Measurements from ENCODE around the gene GABARAPL2.

Gene GABARAPL2

DNA sequence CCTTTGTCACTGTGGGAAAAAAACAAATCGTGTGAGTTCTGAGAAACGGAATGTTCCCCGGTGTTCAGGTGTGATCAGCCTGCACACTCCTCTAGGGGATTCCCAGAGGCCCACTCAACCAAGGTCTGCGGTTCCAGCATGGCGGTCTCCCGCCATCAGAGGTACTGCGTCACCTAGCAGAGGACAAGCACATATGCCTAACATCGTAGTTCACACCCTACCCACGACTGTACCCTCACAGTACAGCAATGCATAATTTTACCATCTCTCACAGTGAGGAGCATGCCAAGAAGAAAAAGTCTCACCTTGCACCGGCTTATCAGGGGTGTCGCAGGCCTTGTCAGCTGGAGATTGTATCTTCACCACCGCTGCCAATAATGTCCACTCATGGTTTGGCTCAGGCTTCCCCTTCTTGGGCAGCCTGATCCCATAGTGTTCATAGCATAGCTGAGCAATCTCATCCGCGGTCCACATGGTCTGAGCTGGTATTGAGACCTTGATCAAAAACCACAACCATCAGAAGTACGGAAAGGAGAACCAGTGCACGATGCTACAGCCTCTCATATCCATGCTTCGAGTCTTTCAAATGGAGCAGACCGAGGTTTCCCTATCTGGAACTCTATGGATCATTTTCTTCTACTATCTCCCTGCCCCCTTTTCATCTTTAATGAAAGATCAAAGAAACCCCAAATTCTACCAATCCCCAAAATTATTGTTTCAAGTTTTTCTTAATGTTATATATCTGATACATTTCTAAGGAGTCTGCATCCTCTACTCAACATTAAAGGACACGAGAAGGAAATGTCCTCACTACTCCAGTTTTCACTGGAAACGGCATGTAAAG is 54.4 kb downstream of the GABARAPL2 start:
- Histone ChIP-seq H3K36me3 (ENCODE audit: insufficient read depth, low read length) (peaks cover 19% of the 10 kb centered on the region), H3K9me3 (ENCODE audit: control insufficient read depth, insufficient read depth, low read length) (no peaks in the 10 kb centered on the region), H3K4me1 (ENCODE audit: insufficient read depth, low read length) (no peaks in the 10 kb centered on the region), H3K9ac (ENCODE audit: low read depth, low read length) (no peak overlapping the region)

DNA sequence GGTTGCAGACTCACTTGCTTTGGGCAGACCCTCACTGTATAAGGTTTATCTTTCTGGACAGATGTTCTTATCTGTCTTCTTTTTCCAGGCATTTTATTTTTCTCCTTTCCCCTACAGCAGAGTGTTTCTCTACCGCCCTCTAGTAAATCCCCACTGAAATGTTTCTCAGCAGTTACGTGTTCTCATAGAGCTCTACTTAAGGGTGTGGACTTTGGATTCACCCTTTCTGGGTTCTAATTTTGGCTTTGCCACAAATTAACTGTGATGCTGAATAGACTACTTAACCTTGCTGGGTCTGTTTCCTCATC is 54.9 kb downstream of the GABARAPL2 start:
- Histone ChIP-seq H3K36me3 (ENCODE audit: insufficient read depth, low read length) (peaks cover 20% of the 10 kb centered on the region), H3K4me1 (ENCODE audit: insufficient read depth, low read length) (no peaks in the 10 kb centered on the region), H3K9me3 (ENCODE audit: control insufficient read depth, insufficient read depth, low read length) (no peaks in the 10 kb centered on the region), H3K9ac (ENCODE audit: low read depth, low read length) (no peak overlapping the region)

DNA sequence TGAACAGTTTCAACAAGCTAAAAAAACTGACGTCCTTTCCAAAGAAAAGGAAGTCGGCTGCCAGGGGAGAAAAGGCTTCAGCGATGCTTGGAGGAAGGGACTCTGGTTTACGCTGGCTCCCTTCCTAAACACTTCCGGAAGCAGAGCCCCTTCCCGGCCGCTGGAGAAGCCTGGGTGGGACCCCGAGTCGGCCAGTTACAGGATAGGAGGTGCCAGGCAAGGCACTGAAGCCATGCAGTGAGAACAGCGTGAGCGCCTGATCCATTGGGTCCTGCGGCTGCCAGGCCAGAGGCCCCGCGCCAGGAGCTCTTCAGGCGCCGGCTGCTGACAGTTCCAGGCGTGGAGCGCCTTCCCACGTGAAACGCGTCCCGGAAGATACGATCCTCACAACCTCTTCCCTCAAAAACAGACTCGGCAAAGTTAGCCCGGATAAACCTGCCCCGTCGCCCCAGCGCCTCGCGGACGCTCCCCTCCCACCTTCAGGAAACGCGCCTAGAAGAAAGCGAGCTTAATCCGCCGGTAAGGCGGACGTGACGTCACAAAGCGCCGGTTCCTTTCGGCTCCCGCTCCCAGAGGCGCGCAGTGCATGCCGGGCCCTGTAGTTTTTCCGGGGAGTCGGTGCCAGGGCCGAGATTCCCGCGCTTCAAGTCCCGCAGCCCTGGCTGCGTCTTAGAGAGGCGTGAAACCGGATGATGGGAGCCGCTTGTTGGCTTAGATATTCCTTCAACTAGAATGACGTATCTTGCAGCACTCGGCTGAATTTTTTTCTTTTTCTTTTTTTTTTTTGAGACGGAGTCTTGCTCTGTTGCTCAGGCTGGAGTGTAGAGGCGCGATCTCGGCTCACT is 56.8 kb downstream of the GABARAPL2 start, which contains the start of gene ADAT1:
ADAT1 (minus strand) TSS at position 521 of the 845 bp plus-strand sequence. CDS start 2,482 bp downstream, outside the sequence.
- Histone ChIP-seq H3K9ac (ENCODE audit: low read depth, low read length) (peak within 1 kb of the TSS; percentile 73), H3K9me3 (ENCODE audit: control insufficient read depth, insufficient read depth, low read length) (no peaks in the 10 kb centered on the region), H3K4me1 (ENCODE audit: insufficient read depth, low read length) (no peaks in the 10 kb centered on the region), H3K36me3 (ENCODE audit: insufficient read depth, low read length) (peaks cover 18% of the 10 kb centered on the region)

DNA sequence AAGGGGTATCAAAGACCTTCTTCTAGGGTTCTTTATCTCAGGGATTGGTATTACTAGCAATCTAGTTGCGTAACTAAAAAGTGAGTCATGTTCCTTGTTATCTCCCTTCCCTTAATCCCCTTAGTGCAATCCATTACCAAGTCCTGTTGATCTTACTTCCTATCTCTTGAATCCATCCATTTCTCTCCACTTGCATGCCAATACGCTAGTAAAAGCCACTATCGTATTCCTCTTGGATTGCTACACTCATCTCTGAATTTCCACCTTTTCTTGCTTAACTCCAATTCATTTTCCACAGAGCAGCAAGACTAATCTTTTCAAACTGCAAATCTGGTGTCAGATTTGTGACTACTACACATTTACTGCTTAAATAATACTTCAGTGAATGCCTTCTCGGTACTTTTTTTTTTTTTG is 58.7 kb downstream of the GABARAPL2 start:
- peaks cover 30% of the 10 kb centered on the region for H3K36me3 ChIP-seq (ENCODE audit: insufficient read depth, low read length)
- no peaks in the 10 kb centered on the region for H3K9me3 ChIP-seq (ENCODE audit: control insufficient read depth, insufficient read depth, low read length)
- no peaks in the 10 kb centered on the region for H3K4me1 ChIP-seq (ENCODE audit: insufficient read depth, low read length)
- no peak overlapping the region for H3K9ac ChIP-seq (ENCODE audit: low read depth, low read length)

DNA sequence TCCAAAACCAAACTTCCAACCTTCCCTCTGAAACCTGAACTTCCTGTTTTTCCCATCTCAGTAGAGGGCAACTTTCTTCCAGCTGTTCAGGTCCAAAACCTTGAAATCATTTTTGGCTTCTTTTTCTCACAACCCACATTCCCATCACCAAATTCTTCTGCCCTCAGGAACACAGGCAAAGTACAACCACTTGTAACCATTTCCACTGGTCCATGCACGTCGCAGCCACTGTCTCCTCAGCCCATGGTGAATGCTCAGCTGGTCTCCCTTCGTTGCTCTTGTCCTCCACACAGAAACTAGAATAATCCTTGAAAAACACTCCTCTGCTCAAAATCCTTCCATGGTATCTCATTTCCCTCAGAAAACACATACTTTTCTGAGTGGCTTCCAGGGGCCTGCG is 60.6 kb downstream of the GABARAPL2 start:
- no peaks in the 10 kb centered on the region for H3K4me1 ChIP-seq (ENCODE audit: insufficient read depth, low read length)
- no peaks in the 10 kb centered on the region for H3K9me3 ChIP-seq (ENCODE audit: control insufficient read depth, insufficient read depth, low read length)
- peaks cover 43% of the 10 kb centered on the region for H3K36me3 ChIP-seq (ENCODE audit: insufficient read depth, low read length)
- H3K9ac ChIP-seq (ENCODE audit: low read depth, low read length) = no peak overlapping the region
